OCI-LY3 (cell line): ENCODE results near the gene ATG4C.

Experiments used
- CTCF ChIP-seq: fragments of 200-600, 300-600 bp; sonication (generic); IDR thresholded peaks from 2 replicates; pipeline ENCODE4 v1.5.1; 2014; ENCODE audit warnings: antibody characterized with exemption, low read length, low read depth
- EZH2phosphoT487 ChIP-seq: fragments of 200-600 bp; shearing (Covaris generic); IDR thresholded peaks from 2 replicates; pipeline ENCODE4 v1.6.1; 2018; ENCODE audit warnings: antibody characterized with exemption, mixed run types, low read depth

- TF ChIP-seq CTCF, result no peak
- no peak for TF ChIP-seq EZH2phosphoT487
Observed at GRCh38 chr1:62796221-62796620, 12.3 kb downstream of the ATG4C start.
